ENCODE results near the gene NAA25.
"Not testable (repeated sequence)": the region's sequence is repeated elsewhere in the genome, so short reads cannot be mapped to it uniquely, and the experiment has no call there.

The NAA25 gene

DNA sequence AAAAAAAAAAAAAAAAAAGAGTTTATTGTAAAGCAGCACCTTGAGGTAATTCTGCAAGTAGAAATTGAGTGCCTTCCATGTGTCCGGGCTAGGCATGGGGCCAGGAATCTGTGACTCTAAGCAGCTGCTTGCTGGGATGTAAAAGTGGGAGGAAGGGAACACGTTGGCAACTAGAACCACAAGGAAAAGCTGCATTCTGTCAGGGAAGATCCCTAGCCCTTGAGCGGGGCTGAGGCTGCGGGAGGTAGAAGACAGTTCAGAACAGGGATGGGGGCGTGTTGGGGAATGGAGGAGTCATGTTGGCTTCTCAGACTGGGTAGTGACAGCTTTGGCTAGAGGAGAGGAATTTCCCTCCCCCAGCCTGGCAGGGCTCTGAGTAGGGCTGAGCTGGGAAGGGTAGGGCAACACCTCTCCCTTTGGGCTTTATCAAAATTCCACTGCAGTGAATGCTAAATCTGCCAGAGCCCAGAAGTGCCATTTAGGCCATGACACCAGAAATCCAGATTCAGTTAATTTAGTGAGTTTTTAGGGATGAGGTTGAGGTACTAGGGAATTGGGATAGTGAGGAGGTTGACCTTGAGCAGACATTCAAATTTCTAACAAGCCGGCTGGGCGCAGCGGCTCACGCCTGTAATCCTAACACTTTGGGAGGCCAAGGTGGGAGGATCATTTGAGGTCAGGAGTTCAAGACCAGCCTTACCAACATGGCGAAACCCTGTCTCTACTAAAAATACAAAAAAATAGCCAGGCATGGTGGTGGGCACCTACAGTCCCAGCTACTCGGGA is 13.4 kb upstream of the NAA25 start:
- peak; percentile 43 to 93 (median 67) for DNase-seq
- intact Hi-C loops (cut with DNase I) = no loop called here

DNA sequence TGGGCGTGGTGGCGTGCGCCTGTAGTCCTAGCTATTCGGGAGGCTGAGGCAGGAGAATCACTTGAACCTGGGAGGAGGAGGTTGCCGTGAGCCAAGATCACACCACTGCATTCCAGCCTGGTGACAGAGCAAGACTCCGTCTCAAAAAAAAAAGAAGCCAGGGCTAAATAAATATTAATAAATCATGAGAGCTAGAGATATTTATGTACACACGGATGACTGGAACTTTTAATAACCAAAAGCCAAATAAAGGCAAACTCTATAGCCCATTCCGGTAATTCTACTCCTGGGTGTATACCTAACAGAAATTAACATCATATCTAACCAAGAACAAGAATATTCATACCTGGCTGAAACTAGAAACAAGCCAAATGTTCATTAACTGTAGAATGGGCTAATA is 9.1 kb upstream of the NAA25 start:
- no peak for DNase-seq

GRCh38 chr12:112116232-112117060 is 7.9 kb upstream of the NAA25 start:
- DNase-seq = peak; percentile 69 to 97 (median 80)
- intact Hi-C loops (cut with DNase I) = loop anchor here (5.0 kb wide), 1 partner anchor 66 kb away; no protein-coding TSS in a partner anchor

More for the DNA sequence above, 9.1 kb upstream of the NAA25 start:
- intact Hi-C loops (cut with DNase I) = loop anchor here (5.0 kb wide), 1 partner anchor 65 kb away; no protein-coding TSS in a partner anchor

- intact Hi-C loops (cut with DNase I) = loop anchor here (5.0 kb wide), 1 partner anchor 67 kb away; no protein-coding TSS in a partner anchor
- no peak for DNase-seq
Observed at GRCh38 chr12:112115259-112116045, 6.9 kb upstream of the NAA25 start.

- intact Hi-C loops (cut with DNase I) = no loop called here
- DNase-seq = no peak
Observed at GRCh38 chr12:112112409-112113133, 4.0 kb upstream of the NAA25 start.

DNA sequence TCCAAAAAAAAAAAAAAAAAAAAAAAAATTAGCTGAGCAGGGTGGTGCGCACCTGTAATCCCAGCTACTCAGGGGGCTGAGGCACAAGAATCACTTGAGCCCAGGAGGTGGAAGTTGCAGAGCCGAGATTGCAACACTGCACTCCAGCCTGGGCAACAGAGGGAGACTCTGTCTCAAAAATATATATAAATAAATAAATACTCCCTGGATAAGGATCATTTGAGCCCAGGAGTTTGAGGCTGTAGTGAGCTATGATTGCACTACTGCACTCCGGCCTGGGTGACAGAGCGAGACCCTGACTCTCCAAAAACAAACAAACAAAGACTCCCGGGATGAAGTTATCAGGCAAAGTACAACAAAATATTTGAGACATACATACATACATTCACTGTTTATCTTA is 3.3 kb upstream of the NAA25 start:
- intact Hi-C loops (cut with DNase I) = no loop called here
- no peak for DNase-seq

- intact Hi-C loops (cut with DNase I); DNase-seq: not testable (repeated sequence)
Observed at GRCh38 chr12:112110787-112111662, 2.4 kb upstream of the NAA25 start.

- intact Hi-C loops (cut with DNase I) = loop anchor here (2.0 to 5.0 kb wide), 2 partner anchors 95 to 280 kb away; partner anchors contain the start of genes ERP29 and TMEM116
- DNase-seq = peak in 3 of 10 donors; percentile 14 to 82 (median 27)
Observed at GRCh38 chr12:112107306-112108201, 1.0 kb downstream of the NAA25 start.

- intact Hi-C loops (cut with DNase I) = loop anchor here (5.0 kb wide), 1 partner anchor 281 kb away; no protein-coding TSS in a partner anchor
Observed at GRCh38 chr12:112105891-112106290, 2.7 kb downstream of the NAA25 start.

DNA sequence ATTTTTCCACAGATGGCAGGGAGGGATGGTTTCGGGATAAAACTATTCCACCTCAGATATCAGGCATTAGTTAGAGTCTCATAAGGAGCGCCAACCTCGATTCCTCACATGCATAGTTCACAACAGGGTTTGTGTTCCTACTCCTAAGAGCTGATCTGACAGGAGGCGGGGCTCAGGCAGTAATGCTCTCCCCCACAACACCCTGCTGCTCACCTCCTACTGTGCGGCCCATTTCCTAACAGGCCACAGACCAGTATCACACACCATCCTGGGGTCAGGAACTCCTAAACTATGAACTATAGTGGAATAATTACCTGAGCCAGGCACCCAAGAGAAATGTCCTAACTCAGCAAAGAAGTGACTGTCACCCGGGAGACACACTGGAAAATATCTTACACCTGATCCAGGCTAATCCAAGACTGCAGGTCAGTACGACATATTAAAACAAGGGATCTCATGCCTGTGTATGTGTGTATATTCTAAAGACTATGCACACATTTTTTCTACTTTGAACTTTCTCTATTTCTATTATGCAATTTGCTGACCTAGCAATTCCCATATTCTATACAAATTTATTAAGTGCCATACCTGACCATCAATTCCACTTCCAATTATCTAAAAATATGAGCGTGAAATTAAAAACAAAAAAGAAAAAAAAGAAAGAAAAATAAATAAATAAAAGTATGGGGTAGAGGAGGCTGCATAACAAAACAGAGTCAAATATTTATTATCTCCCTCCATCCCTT is 4.7 kb downstream of the NAA25 start:
- intact Hi-C loops (cut with DNase I) = no loop called here
- no peak for DNase-seq

More at GRCh38 chr12:112105891-112106290, 2.7 kb downstream of the NAA25 start:
- no peak for DNase-seq

GRCh38 chr12:112102746-112103145 is 5.8 kb downstream of the NAA25 start:
- intact Hi-C loops (cut with DNase I); DNase-seq: not testable (repeated sequence)

DNA sequence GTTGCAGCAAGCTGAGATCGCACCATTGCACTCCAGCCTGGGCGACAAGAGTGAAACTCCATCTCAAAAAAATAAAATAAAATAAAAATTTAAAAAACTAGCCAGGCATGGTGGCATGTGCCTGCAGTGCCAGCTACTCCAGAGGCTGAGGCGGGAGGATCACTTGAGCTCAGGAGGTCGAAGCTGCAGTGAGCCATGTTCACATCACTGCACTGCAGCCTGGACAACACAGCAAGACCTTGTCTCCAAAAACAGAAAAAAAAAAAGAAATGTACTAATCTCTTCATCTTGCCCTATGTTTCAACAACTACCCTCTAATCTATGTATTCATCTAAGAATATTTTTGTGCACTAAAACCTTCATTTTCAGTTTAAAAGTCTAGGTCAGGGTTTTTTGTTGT is 6.5 kb downstream of the NAA25 start:
- intact Hi-C loops (cut with DNase I) = no loop called here
- DNase-seq = no peak

- intact Hi-C loops (cut with DNase I); DNase-seq: not testable (repeated sequence)
Observed at GRCh38 chr12:112100500-112100899, 8.1 kb downstream of the NAA25 start.

- DNase-seq = no peak
- intact Hi-C loops (cut with DNase I) = no loop called here
Observed at GRCh38 chr12:112097641-112098040, 10.9 kb downstream of the NAA25 start.

DNA sequence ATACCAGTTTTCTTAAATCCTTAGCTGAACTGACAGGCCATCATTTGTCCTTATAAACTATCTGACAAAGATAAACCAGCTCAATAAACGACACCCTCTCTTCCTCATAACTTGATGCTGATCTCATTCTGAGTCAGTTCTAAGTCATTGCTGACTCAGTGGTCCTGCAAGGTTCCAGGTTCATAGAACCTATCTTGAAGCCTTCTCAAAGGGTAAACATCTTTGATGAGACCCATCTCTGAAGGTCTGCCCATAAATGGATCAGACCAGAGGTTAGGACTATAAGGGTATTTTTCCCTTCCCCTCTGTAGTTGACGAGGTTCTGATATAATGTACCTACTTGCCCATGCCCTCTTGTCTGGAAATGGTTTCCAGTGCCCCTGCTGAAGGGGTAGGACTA is 11.9 kb downstream of the NAA25 start:
- intact Hi-C loops (cut with DNase I) = no loop called here
- DNase-seq = no peak

DNA sequence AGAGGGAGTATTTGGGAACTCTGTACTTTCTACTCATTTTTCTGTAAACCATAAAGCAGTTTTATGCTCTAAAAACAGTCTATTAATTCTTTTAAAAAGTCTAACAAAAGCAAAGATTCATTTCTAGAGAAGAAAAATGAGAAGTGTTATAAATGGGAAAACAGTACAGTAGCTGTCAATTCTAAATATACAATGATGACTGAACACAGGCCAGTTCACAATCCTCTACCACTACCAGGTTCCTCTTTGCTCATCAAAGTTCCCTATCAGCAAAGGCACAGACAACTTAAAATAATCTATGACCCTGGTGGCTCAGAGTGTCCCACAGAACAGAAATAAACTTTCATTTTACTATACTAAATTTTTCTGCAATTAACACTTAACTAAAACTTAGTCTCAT is 12.5 kb downstream of the NAA25 start:
- DNase-seq = no peak

DNA sequence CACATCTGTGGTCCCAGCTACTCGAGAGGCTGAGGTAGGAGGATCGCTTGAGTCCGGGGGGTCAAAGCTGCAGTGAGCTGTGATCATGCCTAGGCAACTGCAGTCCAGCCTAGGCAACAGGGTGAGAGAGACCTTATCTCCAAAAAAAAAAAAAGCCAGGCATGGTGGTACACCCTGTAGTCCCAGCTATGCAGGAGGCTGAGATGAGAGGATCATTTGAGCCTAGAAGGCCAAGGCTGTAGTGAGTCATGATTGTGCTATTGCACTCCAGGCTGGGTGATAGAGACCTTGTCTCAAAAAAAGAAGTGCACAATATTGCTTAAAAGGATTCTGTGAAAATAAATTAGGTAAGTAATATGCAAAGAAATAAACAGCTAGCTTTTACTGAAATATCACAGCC is 17.0 kb downstream of the NAA25 start:
- intact Hi-C loops (cut with DNase I) = no loop called here
- no peak for DNase-seq

More for the DNA sequence above, 12.5 kb downstream of the NAA25 start:
- intact Hi-C loops (cut with DNase I) = no loop called here

Data from posterior cingulate gyrus (tissue), 11 donors.